RWPE1 (cell line): ENCODE data around the gene ASIC4.

Experiments used
- CTCF ChIA-PET: fragments of 350-600 bp; sonication (Branson Sonifier 250); formaldehyde crosslinking; extraction: SDS; loops from one replicate; lab custom pipeline; 2021; lab: Yijun Ruan, JAX
- POLR2A ChIA-PET: fragments of 400-600 bp; formaldehyde crosslinking; extraction: SDS; loops from one replicate; lab custom pipeline; 2020; ENCODE audit warnings: antibody characterized with exemption; ENCODE audit not compliant: low non-redundant PET; lab: Yijun Ruan, JAX
- DNase-seq: peaks from one replicate; pipeline ENCODE4 v3.0.0; 2012; ENCODE audit warnings: low spot score
- H3K27ac ChIP-seq: fragments of 450-650 bp; 2 replicates; pipeline ENCODE4 v1.5.1; 2017
- TF ChIP-seq, protein P1 (sequence below): fragments of 450-650 bp; conservative IDR thresholded peaks from 2 replicates; pipeline ENCODE4 v1.5.1; 2017; ENCODE audit warnings: low read depth, mild to moderate bottlenecking

The ASIC4 gene

GRCh38 chr2:219565130-219566080, 51.1 kb downstream of the ASIC4 start:
- ChIA-PET CTCF (no interaction called here), POLR2A (no interaction called here)
- TF ChIP-seq, protein P1, sequence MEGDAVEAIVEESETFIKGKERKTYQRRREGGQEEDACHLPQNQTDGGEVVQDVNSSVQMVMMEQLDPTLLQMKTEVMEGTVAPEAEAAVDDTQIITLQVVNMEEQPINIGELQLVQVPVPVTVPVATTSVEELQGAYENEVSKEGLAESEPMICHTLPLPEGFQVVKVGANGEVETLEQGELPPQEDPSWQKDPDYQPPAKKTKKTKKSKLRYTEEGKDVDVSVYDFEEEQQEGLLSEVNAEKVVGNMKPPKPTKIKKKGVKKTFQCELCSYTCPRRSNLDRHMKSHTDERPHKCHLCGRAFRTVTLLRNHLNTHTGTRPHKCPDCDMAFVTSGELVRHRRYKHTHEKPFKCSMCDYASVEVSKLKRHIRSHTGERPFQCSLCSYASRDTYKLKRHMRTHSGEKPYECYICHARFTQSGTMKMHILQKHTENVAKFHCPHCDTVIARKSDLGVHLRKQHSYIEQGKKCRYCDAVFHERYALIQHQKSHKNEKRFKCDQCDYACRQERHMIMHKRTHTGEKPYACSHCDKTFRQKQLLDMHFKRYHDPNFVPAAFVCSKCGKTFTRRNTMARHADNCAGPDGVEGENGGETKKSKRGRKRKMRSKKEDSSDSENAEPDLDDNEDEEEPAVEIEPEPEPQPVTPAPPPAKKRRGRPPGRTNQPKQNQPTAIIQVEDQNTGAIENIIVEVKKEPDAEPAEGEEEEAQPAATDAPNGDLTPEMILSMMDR = no peak
- H3K27ac ChIP-seq = no peak overlapping the region
- no peak for DNase-seq

GRCh38 chr2:219566640-219567039, 52.4 kb downstream of the ASIC4 start:
- DNase-seq = no peak
- CTCF ChIA-PET = no interaction called here

GRCh38 chr2:219567131-219567530, 52.8 kb downstream of the ASIC4 start:
- H3K27ac ChIP-seq = no peak overlapping the region
- TF ChIP-seq, protein P1 = no peak
- no peak for DNase-seq
- ChIA-PET CTCF (no interaction called here), POLR2A (no interaction called here)

More at GRCh38 chr2:219566640-219567039, 52.4 kb downstream of the ASIC4 start:
- POLR2A ChIA-PET = no interaction called here
- TF ChIP-seq, protein P1 = no peak
- H3K27ac ChIP-seq = no peak overlapping the region

DNA sequence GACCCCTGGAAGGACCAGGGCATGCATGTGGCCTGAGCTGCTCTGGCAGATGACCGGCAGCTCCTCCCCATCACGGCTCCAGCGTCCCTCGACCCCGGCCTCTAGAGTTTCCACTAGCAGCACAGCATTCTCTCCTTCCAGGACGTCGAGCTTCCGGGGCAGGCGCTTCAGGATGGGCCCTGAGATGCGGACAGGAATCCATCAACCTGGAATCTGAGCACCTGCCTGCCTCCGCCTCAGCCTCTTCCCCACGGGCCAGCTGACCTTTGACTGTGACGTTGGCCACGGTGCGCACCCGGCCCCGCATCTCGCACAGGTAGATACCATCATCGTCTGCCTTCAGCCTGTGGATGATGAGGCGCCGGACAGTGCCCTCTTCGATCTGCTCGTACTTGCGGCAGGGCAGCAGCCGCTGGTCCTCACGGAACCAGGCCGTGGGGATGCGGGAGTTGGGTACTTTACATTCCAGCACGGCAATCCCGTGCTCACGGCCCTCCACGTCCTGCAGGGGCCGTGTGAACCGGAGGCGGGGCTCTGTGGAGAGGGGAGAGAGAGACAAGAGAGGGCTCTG, 53.6 kb downstream of the ASIC4 start:
- no peak overlapping the region for H3K27ac ChIP-seq
- CTCF ChIA-PET = interaction anchor here (0.6 kb wide), 1 partner anchor 76 kb away, joined by 3 read pairs; no protein-coding TSS in a partner anchor
- TF ChIP-seq, protein P1 = no peak
- POLR2A ChIA-PET = no interaction called here
- no peak for DNase-seq

DNA sequence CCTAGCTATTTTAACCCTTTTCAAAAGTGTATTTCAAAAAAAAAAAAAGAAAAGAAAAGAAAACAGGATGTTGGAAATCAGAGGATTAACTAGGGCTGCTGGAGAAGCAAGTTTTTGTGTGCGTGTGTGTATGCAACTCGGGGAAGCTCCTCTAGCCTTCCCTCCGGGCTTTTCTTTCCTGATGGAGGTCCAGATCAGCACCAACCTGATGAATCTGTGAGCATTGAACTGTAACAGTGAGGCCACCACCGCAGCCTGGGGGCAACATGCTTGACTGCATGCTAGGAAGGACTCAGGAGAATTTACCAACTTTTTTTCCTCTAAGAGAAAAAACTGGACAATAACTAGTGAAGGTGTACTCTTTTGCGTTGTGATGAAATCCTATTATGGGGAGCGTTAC, 54.8 kb downstream of the ASIC4 start:
- POLR2A ChIA-PET = no interaction called here
- no peak for DNase-seq
- TF ChIP-seq, protein P1 = no peak
- CTCF ChIA-PET = interaction anchor here (4.0 kb wide), 1 partner anchor 8 kb away, joined by 21 read pairs; no protein-coding TSS in a partner anchor
- H3K27ac ChIP-seq = no peak overlapping the region

- ChIA-PET CTCF (interaction anchor here (4.0 kb wide), 1 partner anchor 9 kb away, joined by 21 read pairs; no protein-coding TSS in a partner anchor), POLR2A (no interaction called here)
- TF ChIP-seq, protein P1 = no peak
- DNase-seq = no peak
- peak overlapping the region; percentile 77; the same call in 1 of the 2 replicates for H3K27ac ChIP-seq
Observed at GRCh38 chr2:219569635-219570034, 55.4 kb downstream of the ASIC4 start.
